ENCODE results near the gene SMIM12. TPM values are rescaled to one million over a fixed set of nuclear protein-coding genes. Genes with fewer than 3 reads are reported as not detected.

Gene SMIM12
- total RNA-seq, 1 donor from 2014 or later: 9.5 TPM

- Histone ChIP-seq H3K4me2 (no peak overlapping the region), H3K9ac (no peak overlapping the region), H3K36me3 (no peaks in the 10 kb centered on the region), H3K27ac (no peak overlapping the region), H3K4me1 (no peaks in the 10 kb centered on the region), H3K4me3 (no peak overlapping the region), H3K79me2 (ENCODE audit: low read depth) (no peaks in the 10 kb centered on the region), H3F3A (ENCODE audit: low read depth) (no peaks in the 10 kb centered on the region), H4K20me1 (ENCODE audit: low read depth) (no peaks in the 10 kb centered on the region), H3K27me3 (peaks cover 71% of the 10 kb centered on the region), H2AFZ (replicated peaks) (no peak overlapping the region), H3K9me3 (ENCODE audit: low read depth) (no peaks in the 10 kb centered on the region)
- TF ChIP-seq CTCF (IDR thresholded peaks at IDR 0.05): no peak
- TF ChIP-seq EZH2 (IDR thresholded peaks at IDR 0.05): no peak
- no peak for TF ChIP-seq EZH2phosphoT487 (IDR thresholded peaks at IDR 0.05)
- Mint-ChIP-seq H3K4me3 (peak overlapping the region; percentile 76), H3K4me1 (peaks cover 6% of the 10 kb centered on the region), H3K27ac (peak overlapping the region; percentile 19), H3K36me3 (no peaks in the 10 kb centered on the region), H3K9me3 (peaks cover 2% of the 10 kb centered on the region), H3K27me3 (ENCODE audit: insufficient read depth, low read depth) (peaks cover 22% of the 10 kb centered on the region)
- no peak for DNase-seq (ENCODE audit: low spot score)
Observed at GRCh38 chr1:34864759-34865158, 5.2 kb upstream of the SMIM12 start.

- Histone ChIP-seq H3K79me2 (ENCODE audit: low read depth) (peaks cover 11% of the 10 kb centered on the region), H3K36me3 (no peaks in the 10 kb centered on the region), H2AFZ (replicated peaks) (no peak overlapping the region), H3K4me3 (no peak overlapping the region), H3K4me2 (no peak overlapping the region), H3K4me1 (peaks cover 4% of the 10 kb centered on the region), H3K9ac (no peak overlapping the region), H3F3A (ENCODE audit: low read depth) (no peaks in the 10 kb centered on the region), H3K9me3 (ENCODE audit: low read depth) (no peaks in the 10 kb centered on the region), H3K27me3 (peaks cover 71% of the 10 kb centered on the region), H4K20me1 (ENCODE audit: low read depth) (no peaks in the 10 kb centered on the region), H3K27ac (no peak overlapping the region)
- DNase-seq (ENCODE audit: low spot score): no peak
- Mint-ChIP-seq H3K4me1 (peaks cover 14% of the 10 kb centered on the region), H3K27me3 (ENCODE audit: insufficient read depth, low read depth) (peaks cover 22% of the 10 kb centered on the region), H3K9me3 (peaks cover 2% of the 10 kb centered on the region), H3K27ac (no peak overlapping the region), H3K4me3 (no peak overlapping the region), H3K36me3 (no peaks in the 10 kb centered on the region)
- TF ChIP-seq EZH2 (IDR thresholded peaks at IDR 0.05) (no peak), CTCF (IDR thresholded peaks at IDR 0.05) (no peak), EZH2phosphoT487 (IDR thresholded peaks at IDR 0.05) (no peak)
Observed at GRCh38 chr1:34863501-34863900, 4.0 kb upstream of the SMIM12 start.

- Histone ChIP-seq H3K79me2 (ENCODE audit: low read depth) (peaks cover 34% of the 10 kb centered on the region), H3K9ac (peak overlapping the region; percentile 64), H4K20me1 (ENCODE audit: low read depth) (peaks cover 4% of the 10 kb centered on the region), H3K4me2 (peak overlapping the region; percentile 93), H3F3A (ENCODE audit: low read depth) (no peaks in the 10 kb centered on the region), H3K27me3 (peaks cover 31% of the 10 kb centered on the region), H3K9me3 (ENCODE audit: low read depth) (no peaks in the 10 kb centered on the region), H3K4me3 (peak overlapping the region; percentile 87), H2AFZ (replicated peaks) (peak overlapping the region; percentile 81), H3K36me3 (no peaks in the 10 kb centered on the region), H3K4me1 (peaks cover 9% of the 10 kb centered on the region), H3K27ac (no peak overlapping the region)
- Mint-ChIP-seq H3K27ac (peak overlapping the region; percentile 68), H3K4me3 (peak overlapping the region; percentile 98), H3K36me3 (peaks cover 3% of the 10 kb centered on the region), H3K27me3 (ENCODE audit: insufficient read depth, low read depth) (peaks cover 7% of the 10 kb centered on the region), H3K4me1 (peaks cover 24% of the 10 kb centered on the region), H3K9me3 (no peaks in the 10 kb centered on the region)
- TF ChIP-seq EZH2phosphoT487 (IDR thresholded peaks at IDR 0.05) (no peak), CTCF (IDR thresholded peaks at IDR 0.05) (no peak), EZH2 (IDR thresholded peaks at IDR 0.05) (no peak)
- no peak for DNase-seq (ENCODE audit: low spot score)
Observed at GRCh38 chr1:34858901-34859445, 576 bp downstream of the SMIM12 start.

Measured in neural progenitor cell (in vitro differentiated cells).